Muscle layer of duodenum (tissue), 2 donors: ENCODE measurements around the gene FAM98C.
A peak's percentile ranks its signal among the peaks of the same experiment; 100 is the strongest.

Experiments
- H3K27ac ChIP-seq: one replicate; pipeline ENCODE4 v1.7.0; 2013; ENCODE audit warnings: mild to moderate bottlenecking, low read length
- H3K27me3 ChIP-seq: one replicate; pipeline ENCODE4 v1.7.0; 2013; ENCODE audit warnings: low read depth, mild to moderate bottlenecking, control low read depth, low read length
- H3K36me3 ChIP-seq, 2 donors: one replicate each; pipeline ENCODE4 v1.7.0; 2013; ENCODE audit warnings: low read length in 2 of 2, control low read depth in 1 of 2, mild to moderate bottlenecking in 1 of 2; ENCODE audit not compliant: insufficient read depth in 2 of 2, control insufficient read depth in 1 of 2
- H3K4me1 ChIP-seq, 2 donors: one replicate each; pipeline ENCODE4 v1.7.0; 2013; ENCODE audit warnings: low read length in 2 of 2, mild to moderate bottlenecking in 2 of 2, control low read depth in 1 of 2, moderate library complexity in 1 of 2; ENCODE audit not compliant: insufficient read depth in 2 of 2, control insufficient read depth in 1 of 2
- H3K4me3 ChIP-seq, 2 donors: one replicate each; pipeline ENCODE4 v1.7.0; 2013; ENCODE audit warnings: low read length in 2 of 2, low read depth in 1 of 2, mild to moderate bottlenecking in 1 of 2
- H3K9me3 ChIP-seq, 2 donors: one replicate each; pipeline ENCODE4 v1.7.0; 2013; ENCODE audit warnings: low read length in 2 of 2, control low read depth in 1 of 2, mild to moderate bottlenecking in 1 of 2; ENCODE audit not compliant: control insufficient read depth in 1 of 2
- donor health status: healthy.

FAM98C gene

GRCh38 chr19:38389101-38389925, 13.6 kb upstream of the FAM98C start:
- no peaks in the 10 kb centered on the region for H3K9me3 ChIP-seq
- H3K4me3 ChIP-seq: peak overlapping the region; percentile 37 to 71
- peaks cover 9% of the 10 kb centered on the region for H3K27me3 ChIP-seq
- H3K36me3 ChIP-seq: peaks cover under 1 to 9% of the 10 kb centered on the region in 2 donors
- H3K4me1 ChIP-seq: peaks cover 3 to 28% of the 10 kb centered on the region in 2 donors
- H3K27ac ChIP-seq: peak overlapping the region; percentile 8

GRCh38 chr19:38389957-38390924, 12.7 kb upstream of the FAM98C start:
- Histone ChIP-seq H3K27ac (no peak overlapping the region), H3K4me1 (peaks cover 3 to 28% of the 10 kb centered on the region in 2 donors), H3K4me3 (no peak overlapping the region), H3K27me3 (peaks cover 18% of the 10 kb centered on the region), H3K36me3 (no peaks in the 10 kb centered on the region), H3K9me3 (no peaks in the 10 kb centered on the region)

- H3K27ac ChIP-seq: no peak overlapping the region
- H3K9me3 ChIP-seq: no peaks in the 10 kb centered on the region
- peaks cover 3 to 20% of the 10 kb centered on the region in 2 donors for H3K4me1 ChIP-seq
- H3K27me3 ChIP-seq: peaks cover 19% of the 10 kb centered on the region
- no peaks in the 10 kb centered on the region for H3K36me3 ChIP-seq
- no peak overlapping the region for H3K4me3 ChIP-seq
These were observed 10.9 kb upstream of the FAM98C start for GRCh38 chr19:38391911-38392464.

GRCh38 chr19:38392707-38393308, 10.1 kb upstream of the FAM98C start:
- no peak overlapping the region for H3K27ac ChIP-seq
- H3K27me3 ChIP-seq: peaks cover 23% of the 10 kb centered on the region
- no peaks in the 10 kb centered on the region for H3K36me3 ChIP-seq
- no peak overlapping the region for H3K4me3 ChIP-seq
- H3K4me1 ChIP-seq: peaks cover 0 to 15% of the 10 kb centered on the region in 2 donors
- no peaks in the 10 kb centered on the region for H3K9me3 ChIP-seq

- H3K4me1 ChIP-seq: no peaks in the 10 kb centered on the region
- H3K27me3 ChIP-seq: peaks cover 19% of the 10 kb centered on the region
- no peak overlapping the region for H3K4me3 ChIP-seq
- no peaks in the 10 kb centered on the region for H3K9me3 ChIP-seq
- no peaks in the 10 kb centered on the region for H3K36me3 ChIP-seq
- H3K27ac ChIP-seq: no peak overlapping the region
These were observed 8.4 kb upstream of the FAM98C start for GRCh38 chr19:38394488-38394887.

- Histone ChIP-seq H3K27me3 (peaks cover 27% of the 10 kb centered on the region), H3K4me1 (no peaks in the 10 kb centered on the region), H3K9me3 (no peaks in the 10 kb centered on the region), H3K36me3 (no peaks in the 10 kb centered on the region), H3K27ac (no peak overlapping the region), H3K4me3 (no peak overlapping the region)
These were observed 7.3 kb upstream of the FAM98C start for GRCh38 chr19:38395381-38396114.

GRCh38 chr19:38399081-38399480, 3.8 kb upstream of the FAM98C start:
- H3K36me3 ChIP-seq: no peaks in the 10 kb centered on the region
- no peaks in the 10 kb centered on the region for H3K9me3 ChIP-seq
- no peak overlapping the region for H3K4me3 ChIP-seq
- H3K27ac ChIP-seq: no peak overlapping the region
- peaks cover 24% of the 10 kb centered on the region for H3K27me3 ChIP-seq
- H3K4me1 ChIP-seq: no peaks in the 10 kb centered on the region

GRCh38 chr19:38399537-38399936, 3.4 kb upstream of the FAM98C start:
- no peaks in the 10 kb centered on the region for H3K36me3 ChIP-seq
- H3K4me3 ChIP-seq: no peak overlapping the region
- H3K4me1 ChIP-seq: no peaks in the 10 kb centered on the region
- H3K27ac ChIP-seq: no peak overlapping the region
- no peaks in the 10 kb centered on the region for H3K9me3 ChIP-seq
- peaks cover 20% of the 10 kb centered on the region for H3K27me3 ChIP-seq

GRCh38 chr19:38400361-38400760, 2.5 kb upstream of the FAM98C start:
- peaks cover 4 to 8% of the 10 kb centered on the region in 2 donors for H3K36me3 ChIP-seq
- H3K27me3 ChIP-seq: peaks cover 12% of the 10 kb centered on the region
- H3K27ac ChIP-seq: no peak overlapping the region
- H3K9me3 ChIP-seq: no peaks in the 10 kb centered on the region
- no peaks in the 10 kb centered on the region for H3K4me1 ChIP-seq
- no peak overlapping the region for H3K4me3 ChIP-seq

GRCh38 chr19:38401148-38401547, 1.7 kb upstream of the FAM98C start:
- Histone ChIP-seq H3K4me1 (no peaks in the 10 kb centered on the region), H3K27me3 (peaks cover 12% of the 10 kb centered on the region), H3K36me3 (peaks cover 6 to 10% of the 10 kb centered on the region in 2 donors), H3K4me3 (no peak overlapping the region), H3K27ac (no peak overlapping the region), H3K9me3 (no peaks in the 10 kb centered on the region)
